SK-N-SH (cell line): Measurements from ENCODE around the gene POLA1.

Experiments used
- CHD2 ChIP-seq: fragments of 150-350 bp; IDR thresholded peaks from 2 replicates; pipeline ENCODE4 v1.6.1; 2018; ENCODE audit warnings: low read length; ENCODE audit not compliant: partially characterized antibody
- CTCF ChIP-seq: fragments of 200-600 bp; sonication (generic); IDR thresholded peaks from 2 replicates; pipeline ENCODE4 v1.6.1; 2017; ENCODE audit warnings: antibody characterized with exemption, mild to moderate bottlenecking, moderate library complexity
- RCOR1 ChIP-seq: fragments of 150-350 bp; IDR thresholded peaks from 2 replicates; pipeline ENCODE4 v1.6.1; 2017; ENCODE audit warnings: antibody characterized with exemption, low read length
- SIN3A ChIP-seq: IDR thresholded peaks from 2 replicates; pipeline ENCODE4 v1.6.1; 2012; ENCODE audit warnings: low read depth, mild to moderate bottlenecking, low read length, moderate library complexity, borderline replicate concordance
- TAF1 ChIP-seq: IDR thresholded peaks from 2 replicates; pipeline ENCODE4 v1.6.1; 2012; ENCODE audit warnings: low read depth, mild to moderate bottlenecking, low read length, moderate library complexity, borderline replicate concordance

DNA sequence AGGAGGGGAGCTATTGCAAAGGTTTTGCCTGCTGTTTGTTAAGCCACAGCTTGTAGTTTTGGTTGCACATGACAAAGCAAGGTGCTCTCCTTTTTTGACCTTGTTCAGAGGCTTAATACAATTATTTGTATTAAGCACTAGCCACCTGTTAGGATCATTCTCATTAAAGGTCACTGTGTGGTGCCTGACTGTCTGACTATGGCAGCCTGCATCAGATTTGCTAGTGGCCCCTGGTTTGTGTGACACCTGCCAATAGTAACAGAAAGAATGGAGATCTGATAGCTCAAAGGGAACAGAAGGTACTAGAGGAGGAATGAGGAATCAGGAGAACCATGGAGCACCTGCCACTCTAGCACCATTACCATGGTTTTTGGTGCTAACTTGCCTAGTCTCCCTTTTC, 102.5 kb downstream of the POLA1 start:
- TF ChIP-seq CTCF: no peak
- TF ChIP-seq TAF1: no peak
- no peak for TF ChIP-seq CHD2
- no peak for TF ChIP-seq RCOR1
- TF ChIP-seq SIN3A: no peak
